Neuronal stem cell (in vitro differentiated cells): ENCODE results near the gene SHISA7.
"Not testable (repeated sequence)": the region's sequence is repeated elsewhere in the genome, so short reads cannot be mapped to it uniquely, and the experiment has no call there.

Experiments used
- DNase-seq: peaks from one replicate; pipeline ENCODE4 v3.0.0-alpha.2; 2013; ENCODE audit warnings: low spot score
- H2AFZ ChIP-seq: one replicate; pipeline ENCODE4 v1.6.1; 2013; ENCODE audit warnings: mild to moderate bottlenecking, low read length, inconsistent platforms
- H2AK5ac ChIP-seq: 2 replicates; pipeline ENCODE4 v1.6.1; 2013; ENCODE audit warnings: low read depth, mild to moderate bottlenecking, inconsistent platforms, low read length, moderate library complexity, mixed read lengths
- H2BK120ac ChIP-seq: 2 replicates; pipeline ENCODE4 v1.6.1; 2013; ENCODE audit warnings: low read depth, mild to moderate bottlenecking, inconsistent platforms, low read length, moderate library complexity, mixed read lengths
- H2BK12ac ChIP-seq: one replicate; pipeline ENCODE4 v1.6.1; 2013; ENCODE audit warnings: low read length, inconsistent platforms
- H2BK15ac ChIP-seq: 2 replicates; pipeline ENCODE4 v1.6.1; 2013; ENCODE audit warnings: mild to moderate bottlenecking, low read length, inconsistent platforms, mixed read lengths
- H2BK5ac ChIP-seq: one replicate; pipeline ENCODE4 v1.6.1; 2013; ENCODE audit warnings: inconsistent platforms, mild to moderate bottlenecking, low read length, moderate library complexity
- H3K14ac ChIP-seq: one replicate; pipeline ENCODE4 v1.6.1; 2013; ENCODE audit warnings: low read length, inconsistent platforms
- H3K18ac ChIP-seq: 2 replicates; pipeline ENCODE4 v1.6.1; 2013; ENCODE audit warnings: low read length, inconsistent platforms
- H3K23ac ChIP-seq: 2 replicates; pipeline ENCODE4 v1.6.1; 2013; ENCODE audit warnings: low read depth, mild to moderate bottlenecking, mixed read lengths, low read length, inconsistent platforms; ENCODE audit not compliant: poor library complexity
- H3K27ac ChIP-seq: replicated peaks from 3 replicates; pipeline ENCODE4 v1.5.1; 2013; ENCODE audit warnings: low read length, inconsistent platforms
- H3K27me3 ChIP-seq, 3 experiments: 2 replicates each; pipeline ENCODE4 v1.6.1; 2013; ENCODE audit warnings: low read length in 3 of 3, mild to moderate bottlenecking in 2 of 3, inconsistent platforms in 1 of 3, low read depth in 1 of 3, mixed read lengths in 1 of 3, moderate library complexity in 1 of 3; ENCODE audit not compliant: control insufficient read depth in 3 of 3, insufficient read depth in 3 of 3
- H3K36me3 ChIP-seq, 2 donors: replicated peaks in 1 of 2; 2 replicates each; pipeline ENCODE4 v1.6.1; 2013; ENCODE audit warnings: low read length in 2 of 2; ENCODE audit not compliant: control insufficient read depth in 2 of 2, insufficient read depth in 2 of 2
- H3K4ac ChIP-seq: 2 replicates; pipeline ENCODE4 v1.6.1; 2013; ENCODE audit warnings: inconsistent platforms, mild to moderate bottlenecking, low read length, moderate library complexity
- H3K4me1 ChIP-seq, 2 donors: 1 replicate in 1 of 2; 2 replicates in 1 of 2; pipeline ENCODE4 v1.6.1; 2013; ENCODE audit warnings: low read length in 2 of 2, low read depth in 1 of 2; ENCODE audit not compliant: control insufficient read depth in 2 of 2, insufficient read depth in 1 of 2
- H3K4me2 ChIP-seq: one replicate; pipeline ENCODE4 v1.6.1; 2013; ENCODE audit warnings: mild to moderate bottlenecking, low read length, inconsistent platforms; ENCODE audit not compliant: insufficient read depth, poor library complexity, severe bottlenecking
- H3K4me3 ChIP-seq, 2 donors: 2 replicates each; pipeline ENCODE4 v1.5.1; 2013; ENCODE audit warnings: low read length in 2 of 2, mild to moderate bottlenecking in 2 of 2, inconsistent platforms in 1 of 2, moderate library complexity in 1 of 2
- H3K79me1 ChIP-seq: one replicate; pipeline ENCODE4 v1.6.1; 2013; ENCODE audit warnings: low read depth, mild to moderate bottlenecking, inconsistent platforms, low read length, moderate library complexity
- H3K9ac ChIP-seq: one replicate; pipeline ENCODE4 v1.6.1; 2013; ENCODE audit warnings: mild to moderate bottlenecking, low read depth, low read length, inconsistent platforms; ENCODE audit not compliant: poor library complexity
- H3K9me3 ChIP-seq, 2 donors: replicated peaks in 1 of 2; 2 replicates each; pipeline versions ENCODE3 to v1.6.1; 2013; ENCODE audit warnings: low read length in 2 of 2, mild to moderate bottlenecking in 2 of 2, inconsistent platforms in 1 of 2, low read depth in 1 of 2, mixed read lengths in 1 of 2, moderate library complexity in 1 of 2; ENCODE audit not compliant: control insufficient read depth in 2 of 2, insufficient read depth in 1 of 2
- H4K8ac ChIP-seq: one replicate; pipeline ENCODE4 v1.6.1; 2013; ENCODE audit warnings: low read depth, mild to moderate bottlenecking, inconsistent platforms, low read length, moderate library complexity
- H4K91ac ChIP-seq: one replicate; pipeline ENCODE4 v1.6.1; 2013; ENCODE audit warnings: low read length, low read depth, mild to moderate bottlenecking, inconsistent platforms; ENCODE audit not compliant: poor library complexity
- WGBS, 2 donors: extraction: QIAGEN DNeasy Blood & Tissue Kit; methylation state at CpG; one replicate each; pipeline ENCODE4 v1.1.7; 2013; ENCODE audit warnings: missing lambda C conversion rate in 2 of 2, mixed read lengths in 1 of 2; ENCODE audit not compliant: insufficient read length in 2 of 2, insufficient replicate concordance in 1 of 2; ENCODE audit errors: extremely low coverage in 2 of 2; 5-methylcytosine and 5-hydroxymethylcytosine counted together

SHISA7 gene

DNA sequence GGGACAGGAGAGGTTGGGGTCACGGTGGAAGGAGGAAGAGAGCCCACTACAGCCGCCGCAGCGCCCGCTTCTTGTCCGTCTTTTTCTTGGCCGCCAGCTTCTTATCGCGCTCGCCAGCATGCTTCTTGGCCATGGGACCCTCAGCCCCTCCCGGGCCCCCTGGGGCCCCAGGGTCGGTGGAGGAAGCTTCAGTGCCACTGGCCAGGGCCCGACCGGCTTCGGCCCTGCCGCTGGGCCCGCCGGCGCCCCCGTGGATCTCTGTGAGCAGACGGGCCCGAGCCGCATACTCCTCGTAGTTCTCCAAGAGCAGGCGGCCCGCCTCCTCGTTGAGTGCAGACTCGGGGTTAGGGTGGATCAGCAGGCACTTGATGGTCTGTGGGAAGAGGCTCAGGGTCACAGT lies 41.7 kb downstream of the SHISA7 start:
- not testable (repeated sequence) for H3K4me3 ChIP-seq, H2BK5ac ChIP-seq, H3K23ac ChIP-seq, DNase-seq, H3K18ac ChIP-seq, H2BK15ac ChIP-seq, H3K27me3 ChIP-seq, H2AFZ ChIP-seq, H3K9me3 ChIP-seq, H2BK12ac ChIP-seq, H3K4me2 ChIP-seq, H3K9ac ChIP-seq, H3K27ac ChIP-seq, H4K91ac ChIP-seq, H2AK5ac ChIP-seq, H3K4ac ChIP-seq, H3K14ac ChIP-seq, H4K8ac ChIP-seq, H2BK120ac ChIP-seq
- Histone ChIP-seq H3K36me3 (peaks cover 47 to 58% of the 10 kb centered on the region in 2 donors), H3K4me1 (peaks cover 10 to 11% of the 10 kb centered on the region in 2 donors), H3K79me1 (peaks cover 13% of the 10 kb centered on the region)
- WGBS, 2 donors = no CpG with 5 or more reads among the region's 28 CpGs

DNA sequence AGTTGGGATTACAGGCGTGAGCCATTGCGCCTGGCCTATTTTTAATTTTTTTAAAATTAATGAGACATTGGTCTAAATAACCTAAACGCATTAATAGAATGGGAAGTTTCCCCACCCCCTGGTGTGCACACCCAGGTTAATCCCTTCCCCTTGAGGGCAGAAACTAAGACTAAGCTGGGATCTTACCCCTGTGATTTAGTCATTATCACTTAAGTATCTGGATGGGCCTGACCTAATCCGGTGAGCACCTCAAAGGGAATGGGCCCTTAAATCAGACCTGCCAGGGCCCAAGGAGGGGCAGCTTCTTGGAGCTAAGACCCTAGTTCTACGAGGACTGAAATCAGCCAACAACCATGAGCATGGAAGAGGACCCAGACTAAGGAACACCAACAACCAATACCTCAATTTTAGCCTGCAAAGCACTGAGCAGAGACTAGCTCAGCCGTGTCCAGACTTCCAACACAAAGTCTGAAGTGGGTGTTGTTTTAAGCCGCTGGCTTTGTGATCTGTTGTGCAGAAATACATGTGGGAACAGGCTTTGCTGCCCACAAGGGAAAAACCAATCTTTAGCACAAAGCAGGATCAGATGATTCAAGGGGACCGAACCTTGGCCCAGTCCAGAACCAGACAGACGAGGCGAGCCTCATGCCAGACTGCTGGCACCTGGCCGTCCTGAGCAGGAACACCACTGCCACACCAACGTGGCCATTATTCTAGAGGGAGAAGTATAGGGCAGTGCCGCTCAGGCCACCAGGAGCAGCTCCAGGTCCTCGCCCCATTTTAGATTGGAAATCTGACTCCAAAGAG lies 42.6 kb downstream of the SHISA7 start:
- Histone ChIP-seq H2AFZ (no peak overlapping the region), H2BK5ac (no peak overlapping the region), H3K14ac (no peak overlapping the region), H3K4me2 (no peak overlapping the region), H3K79me1 (peaks cover 10% of the 10 kb centered on the region), H3K18ac (no peak overlapping the region), H2AK5ac (no peak overlapping the region), H3K9ac (peak overlapping the region; percentile 9), H3K9me3 (no peaks in the 10 kb centered on the region), H4K91ac (no peak overlapping the region), H3K36me3 (peaks cover 38 to 49% of the 10 kb centered on the region in 2 donors), H3K27ac (no peak overlapping the region), H4K8ac (peak overlapping the region; percentile 74), H2BK120ac (no peak overlapping the region), H2BK15ac (no peak overlapping the region), H3K27me3 (no peaks in the 10 kb centered on the region), H3K4ac (no peak overlapping the region), H2BK12ac (no peak overlapping the region), H3K23ac (peak overlapping the region; percentile 61), H3K4me3 (no peak overlapping the region), H3K4me1 (peaks cover under 1 to 2% of the 10 kb centered on the region in 2 donors)
- DNase-seq = no peak
- no CpG with 5 or more reads among the region's 14 CpGs for WGBS, 2 donors

- no peak overlapping the region for H4K91ac ChIP-seq
- H2BK12ac ChIP-seq = no peak overlapping the region
- H2BK15ac ChIP-seq = no peak overlapping the region
- no peak overlapping the region for H3K4ac ChIP-seq
- no peak overlapping the region for H2BK5ac ChIP-seq
- no peaks in the 10 kb centered on the region for H3K9me3 ChIP-seq
- no peak overlapping the region for H2AFZ ChIP-seq
- H3K36me3 ChIP-seq = peaks cover 25 to 31% of the 10 kb centered on the region in 2 donors
- H2BK120ac ChIP-seq = no peak overlapping the region
- H3K18ac ChIP-seq = no peak overlapping the region
- H3K23ac ChIP-seq = no peak overlapping the region
- no CpG with 5 or more reads among the region's 12 CpGs for WGBS, 2 donors
- H4K8ac ChIP-seq = no peak overlapping the region
- no peaks in the 10 kb centered on the region for H3K4me1 ChIP-seq
- no peak overlapping the region for H3K27ac ChIP-seq
- H3K4me3 ChIP-seq = no peak overlapping the region
- H3K27me3 ChIP-seq = no peaks in the 10 kb centered on the region
- H3K9ac ChIP-seq = no peak overlapping the region
- no peak overlapping the region for H3K14ac ChIP-seq
- no peak for DNase-seq
- no peak overlapping the region for H2AK5ac ChIP-seq
- H3K79me1 ChIP-seq = peaks cover 6% of the 10 kb centered on the region
- H3K4me2 ChIP-seq = no peak overlapping the region
These were observed 44.7 kb downstream of the SHISA7 start for GRCh38 chr19:55398200-55398925.
